NCI-H1417 (cell line): ENCODE results near the gene PAWR.

Experiments
- DNase-seq, 3 experiments: peaks; one replicate each; lab custom pipeline; 2025; lab: John Stamatoyannopoulos, UW

Gene PAWR, protein sequence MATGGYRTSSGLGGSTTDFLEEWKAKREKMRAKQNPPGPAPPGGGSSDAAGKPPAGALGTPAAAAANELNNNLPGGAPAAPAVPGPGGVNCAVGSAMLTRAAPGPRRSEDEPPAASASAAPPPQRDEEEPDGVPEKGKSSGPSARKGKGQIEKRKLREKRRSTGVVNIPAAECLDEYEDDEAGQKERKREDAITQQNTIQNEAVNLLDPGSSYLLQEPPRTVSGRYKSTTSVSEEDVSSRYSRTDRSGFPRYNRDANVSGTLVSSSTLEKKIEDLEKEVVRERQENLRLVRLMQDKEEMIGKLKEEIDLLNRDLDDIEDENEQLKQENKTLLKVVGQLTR

DNA sequence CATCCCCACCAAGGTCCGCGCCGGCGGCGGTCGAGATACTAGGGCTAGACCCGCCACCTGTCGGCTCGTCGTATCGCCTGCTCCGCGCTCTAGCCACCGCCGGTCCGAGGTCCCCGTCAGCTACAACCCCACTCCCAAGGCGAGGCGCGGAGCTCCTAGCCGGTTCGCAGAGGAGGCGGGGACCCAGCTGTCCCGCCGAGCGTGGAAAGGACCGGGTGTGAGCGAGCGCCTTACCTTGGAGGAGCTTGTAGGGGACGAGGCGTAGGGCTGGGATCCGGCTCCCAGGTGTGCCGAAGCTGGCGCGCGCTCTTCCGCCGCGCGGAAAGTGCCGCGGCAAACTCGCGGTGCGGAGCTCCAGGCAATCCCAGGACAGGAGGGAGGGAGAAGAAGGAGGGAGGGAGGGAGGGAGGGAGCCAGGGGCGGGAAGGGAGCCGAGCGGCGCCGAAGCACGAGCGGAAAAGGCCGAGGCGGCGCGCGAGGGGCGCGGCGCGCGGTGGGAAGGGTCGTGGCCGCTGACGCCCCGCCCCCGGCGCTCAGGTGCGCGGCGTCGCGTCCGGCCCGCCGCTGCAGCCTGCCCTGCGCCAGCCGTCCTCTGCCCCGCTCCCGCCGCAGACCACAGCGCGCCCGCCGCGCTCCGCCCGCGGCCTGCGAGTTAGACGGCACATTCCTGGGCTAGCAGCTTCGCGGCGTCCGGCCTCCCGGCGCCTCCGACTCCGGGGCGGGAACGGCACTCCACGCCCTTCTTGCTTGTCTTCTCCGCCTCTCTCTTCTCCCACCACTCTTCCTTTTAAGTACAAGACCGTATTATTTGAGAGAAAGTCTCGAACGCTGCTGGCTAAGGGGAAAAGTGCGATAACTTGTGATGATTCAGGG, at the start of gene PAWR:
TSS of gene PAWR (minus strand) at position 327 of the 873 bp plus-strand sequence. CDS start 720 bp downstream, outside the sequence.
- DNase-seq: peak; percentile 93 to 97 (median 93)

GRCh38 chr12:79737875-79738718, 47.3 kb upstream of the PAWR start:
- DNase-seq: peak; percentile 68 to 90 (median 69)

GRCh38 chr12:79732638-79733037, 41.9 kb upstream of the PAWR start:
- no peak for DNase-seq

- no peak for DNase-seq
Measured at GRCh38 chr12:79725987-79726386, 35.2 kb upstream of the PAWR start.

- DNase-seq: no peak
Measured at GRCh38 chr12:79717006-79717405, 26.2 kb upstream of the PAWR start.

- DNase-seq: no peak
Measured at GRCh38 chr12:79715308-79715707, 24.5 kb upstream of the PAWR start.

DNA sequence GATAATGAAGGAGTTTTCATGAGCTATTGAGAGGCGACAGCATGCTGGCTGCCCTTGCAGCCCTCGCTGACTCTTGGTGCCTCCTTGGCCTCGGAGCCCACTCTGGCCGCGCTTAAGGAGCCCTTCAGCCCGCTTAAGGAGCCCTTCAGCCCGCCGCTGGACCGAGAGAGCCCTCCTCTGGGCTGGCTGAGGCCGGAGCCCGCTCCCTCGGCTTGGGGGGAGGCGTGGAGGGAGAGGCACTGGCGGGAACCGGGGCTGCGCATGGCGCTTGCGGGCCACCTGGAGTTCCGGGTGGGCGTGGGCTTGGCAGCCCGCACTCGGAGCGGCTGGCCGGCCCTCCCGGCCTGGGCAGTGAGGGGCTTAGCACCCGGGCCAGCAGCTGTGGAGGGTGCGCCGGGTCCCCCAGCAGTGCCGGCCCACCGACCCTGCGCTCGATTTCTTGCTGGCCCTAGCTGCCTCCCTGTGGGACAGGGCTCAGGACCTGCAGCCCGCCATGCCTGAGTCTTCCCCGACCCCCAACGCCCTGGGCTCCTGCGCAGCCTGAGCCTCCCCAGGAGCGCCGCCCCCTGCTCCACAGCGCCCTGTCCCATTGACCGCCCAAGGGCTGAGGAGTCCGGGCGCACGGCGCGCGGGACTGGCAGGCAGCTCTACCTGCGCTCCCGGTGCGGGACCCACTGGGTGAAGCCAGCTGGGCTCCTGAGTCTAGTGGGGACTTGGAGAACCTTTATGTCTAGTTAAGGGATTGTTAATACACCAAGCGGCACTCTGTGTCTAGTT, 20.1 kb upstream of the PAWR start:
- DNase-seq: no peak

DNA sequence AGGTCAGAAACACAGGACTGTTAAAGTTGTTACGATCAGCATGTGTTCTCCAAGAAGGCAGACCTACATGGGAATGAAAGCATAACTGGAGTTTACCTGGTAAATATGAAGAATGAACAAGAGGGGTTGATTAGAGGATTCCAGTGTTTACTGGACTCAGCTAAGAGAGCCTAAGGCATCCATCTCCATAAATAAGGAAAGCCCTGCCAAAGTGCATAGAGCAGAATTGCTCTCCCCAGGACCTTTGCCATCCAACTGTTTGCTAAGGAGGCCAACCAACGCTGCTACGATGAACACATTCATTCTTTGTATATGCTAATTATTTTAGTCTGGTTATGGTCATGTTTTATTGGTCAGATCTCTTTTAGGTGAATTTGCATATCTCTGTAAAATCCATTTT, 17.1 kb upstream of the PAWR start:
- peak in 1 of 3 experiments; percentile 39 for DNase-seq

DNA sequence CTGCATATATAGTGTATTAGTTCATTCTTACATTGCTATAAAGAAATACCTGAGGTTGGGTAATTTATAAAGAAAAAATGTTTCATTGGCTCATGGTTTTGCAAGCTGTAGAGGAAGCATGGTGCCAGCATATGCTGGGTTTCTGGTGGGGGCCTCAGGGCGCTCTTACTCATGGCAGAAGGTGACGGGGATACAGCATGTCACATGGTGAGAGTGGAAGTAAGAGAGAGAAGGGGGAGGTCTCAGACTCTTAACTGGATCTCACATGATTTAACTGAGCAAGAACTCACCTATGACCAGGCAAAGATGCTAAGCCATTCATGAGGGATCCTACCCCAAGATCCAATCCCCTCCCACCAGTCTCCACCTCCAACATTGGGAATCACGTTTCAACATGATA, 15.9 kb upstream of the PAWR start:
- no peak for DNase-seq

DNA sequence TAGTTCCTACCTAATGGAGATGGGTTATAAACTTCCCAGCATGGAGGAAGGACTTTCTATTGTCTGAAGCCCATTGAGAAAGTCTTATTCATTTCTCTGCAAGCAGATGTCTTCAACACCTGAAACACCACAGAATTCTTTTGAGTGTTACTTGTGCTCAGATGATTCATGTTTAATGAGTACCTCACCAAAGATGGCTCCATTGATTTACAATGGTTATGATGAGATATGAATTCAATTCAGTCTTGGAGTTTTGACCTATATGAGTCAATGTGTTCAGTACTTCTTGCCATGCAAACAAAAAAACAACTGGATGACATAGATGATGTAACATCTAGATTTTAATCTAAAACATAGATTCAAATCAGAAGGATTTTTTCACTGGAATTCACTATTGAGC, 15.4 kb upstream of the PAWR start:
- no peak for DNase-seq

DNA sequence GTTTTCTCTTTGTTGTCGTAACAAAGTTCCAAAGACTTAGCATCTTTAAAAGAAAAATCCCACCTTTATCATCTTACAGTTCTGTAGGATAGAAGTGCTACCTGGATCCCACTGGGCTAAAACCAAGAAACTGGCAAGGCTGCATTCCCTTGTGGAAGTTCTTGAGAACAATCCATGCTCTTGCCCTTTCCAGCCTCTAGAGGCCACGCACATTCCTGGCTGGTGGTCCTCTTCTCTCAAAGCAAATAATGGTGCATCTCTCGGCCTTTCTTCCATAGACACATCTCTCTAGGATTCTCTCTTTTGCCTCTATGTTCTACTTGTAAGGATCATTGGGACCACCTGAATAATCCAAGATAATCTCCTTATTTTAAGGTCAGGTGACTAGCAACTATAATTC, 8.2 kb upstream of the PAWR start:
- no peak for DNase-seq

DNA sequence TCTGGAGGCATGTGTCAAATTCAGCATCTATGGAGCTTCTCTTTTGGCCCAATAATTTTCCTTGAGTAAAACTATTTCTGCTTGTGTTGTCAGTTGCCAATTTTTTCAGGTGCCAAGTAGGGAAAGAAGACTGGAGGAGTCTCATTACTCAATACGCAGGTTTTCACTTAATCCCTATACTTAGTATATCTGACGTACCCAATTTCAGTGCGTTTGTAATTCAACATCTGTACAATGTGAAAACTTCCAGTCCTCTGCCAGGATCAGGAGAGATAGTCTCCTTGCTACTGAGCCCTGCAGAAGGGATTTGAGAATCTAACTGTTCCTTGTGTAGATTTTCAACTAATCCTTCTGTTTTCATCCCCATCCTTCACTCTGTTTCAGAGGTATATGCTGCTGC, 5.7 kb upstream of the PAWR start:
- no peak for DNase-seq

DNA sequence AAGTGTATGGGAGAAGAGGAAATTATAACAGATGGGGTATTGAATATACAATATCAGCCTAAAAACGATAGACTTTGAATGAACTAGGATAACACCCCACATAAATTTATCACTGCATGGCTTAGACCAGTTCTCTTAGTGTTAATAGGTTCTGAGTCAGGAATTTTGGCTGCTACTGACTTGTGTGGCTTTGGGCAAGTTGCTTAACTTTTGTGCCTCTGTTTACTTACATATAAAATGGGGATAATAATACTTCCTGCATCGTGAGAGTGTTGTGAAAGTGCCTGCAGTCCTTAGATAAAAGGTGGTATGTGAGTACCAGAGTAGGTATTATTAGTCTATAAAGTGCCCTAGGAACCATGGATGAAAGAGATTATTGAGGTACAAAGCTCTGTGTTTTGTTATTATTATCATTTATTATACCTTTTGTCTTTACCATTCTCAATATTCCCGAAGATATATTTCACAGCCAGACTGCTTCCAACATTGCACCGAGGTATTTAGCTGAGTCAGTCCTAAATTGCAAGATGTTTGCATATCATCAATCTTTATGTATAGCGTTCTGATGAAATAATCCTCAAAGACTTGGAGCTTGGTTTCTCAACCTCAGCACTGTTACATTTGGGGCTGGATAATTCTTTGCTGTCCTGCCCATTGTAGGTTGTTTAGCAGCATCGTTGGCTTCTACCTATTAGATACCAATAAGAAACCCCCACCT, 2.3 kb upstream of the PAWR start:
- peak in 1 of 3 experiments; percentile 38 for DNase-seq

DNA sequence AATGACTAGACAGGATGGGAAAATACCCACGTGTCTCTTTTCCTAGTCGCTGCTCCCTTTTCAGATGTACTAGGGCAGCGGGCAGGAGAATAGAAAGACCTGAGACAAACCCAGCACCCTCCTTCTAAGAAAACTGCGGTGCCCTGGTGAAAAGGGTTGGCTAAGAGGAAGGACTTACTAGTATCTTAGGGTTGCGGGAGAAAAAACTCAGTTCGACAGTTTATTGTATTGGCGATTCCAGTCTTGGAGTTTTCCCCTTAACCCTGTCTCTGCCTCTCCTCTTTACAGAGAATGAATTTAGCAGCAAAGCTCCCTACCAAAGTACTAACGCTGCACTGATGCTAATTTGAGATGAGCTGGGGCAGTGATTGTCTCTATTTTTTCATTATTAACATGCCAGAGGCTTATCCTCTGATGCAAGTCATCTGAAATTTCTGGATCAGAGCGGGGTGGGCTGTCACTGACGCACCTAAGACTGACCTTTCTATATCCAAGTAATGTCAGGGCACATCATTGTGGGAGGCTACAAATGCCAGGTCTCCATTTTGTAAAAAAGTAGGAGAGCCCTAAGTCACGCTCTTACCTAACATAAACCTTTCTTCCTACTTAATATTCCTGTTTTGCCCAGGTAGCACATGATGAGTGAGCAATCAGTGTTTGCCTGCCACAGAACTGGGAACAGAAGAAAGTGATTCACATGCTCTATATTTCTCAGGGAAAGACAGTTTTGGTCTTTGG, 916 bp upstream of the PAWR start:
- DNase-seq: peak in 2 of 3 experiments; percentile 49 to 78

GRCh38 chr12:79690142-79690637, 574 bp downstream of the PAWR start:
- DNase-seq: peak; percentile 59 to 92 (median 90)

GRCh38 chr12:79689477-79690141, 1.2 kb downstream of the PAWR start:
- DNase-seq: peak in 2 of 3 experiments; percentile 70 to 83

DNA sequence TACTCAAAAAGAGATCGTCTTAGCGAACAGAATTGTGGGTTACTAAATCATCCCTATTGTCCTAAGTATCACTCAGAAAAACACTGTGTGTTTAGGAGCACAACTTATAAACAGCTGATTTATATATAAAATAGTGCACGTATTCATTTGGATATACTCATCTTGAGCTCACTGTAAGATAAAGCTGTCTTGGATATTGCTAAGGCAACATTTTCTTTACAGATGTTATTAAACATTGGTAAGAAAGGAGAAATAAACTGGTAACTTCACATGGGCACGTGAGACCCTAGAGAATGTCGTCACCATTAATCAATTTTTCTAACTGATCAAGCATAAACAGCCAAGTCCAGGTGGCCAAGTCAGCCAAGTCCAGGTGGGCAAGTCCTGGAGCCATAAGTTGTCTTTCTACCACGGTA, 1.7 kb downstream of the PAWR start:
- peak in 1 of 3 experiments; percentile 70 for DNase-seq

- no peak for DNase-seq
Measured at GRCh38 chr12:79688376-79689060, 2.2 kb downstream of the PAWR start.
